Stimulated activated CD8-positive, alpha-beta memory T cell treated with anti-CD3 and anti-CD28 coated beads, Interleukin-2, amount 100 ng/mL, for 1 hour (primary cell): ENCODE data around the gene PCDHGA3.
"Not testable (repeated sequence)": the region's sequence is repeated elsewhere in the genome, so short reads cannot be mapped to it uniquely, and the experiment has no call there.

Experiments used
- DNase-seq, 2 donors: peaks; one replicate each; pipeline ENCODE4 v3.0.0-alpha.2; 2020; ENCODE audit warnings: low read depth in 2 of 2

Gene PCDHGA3

DNA sequence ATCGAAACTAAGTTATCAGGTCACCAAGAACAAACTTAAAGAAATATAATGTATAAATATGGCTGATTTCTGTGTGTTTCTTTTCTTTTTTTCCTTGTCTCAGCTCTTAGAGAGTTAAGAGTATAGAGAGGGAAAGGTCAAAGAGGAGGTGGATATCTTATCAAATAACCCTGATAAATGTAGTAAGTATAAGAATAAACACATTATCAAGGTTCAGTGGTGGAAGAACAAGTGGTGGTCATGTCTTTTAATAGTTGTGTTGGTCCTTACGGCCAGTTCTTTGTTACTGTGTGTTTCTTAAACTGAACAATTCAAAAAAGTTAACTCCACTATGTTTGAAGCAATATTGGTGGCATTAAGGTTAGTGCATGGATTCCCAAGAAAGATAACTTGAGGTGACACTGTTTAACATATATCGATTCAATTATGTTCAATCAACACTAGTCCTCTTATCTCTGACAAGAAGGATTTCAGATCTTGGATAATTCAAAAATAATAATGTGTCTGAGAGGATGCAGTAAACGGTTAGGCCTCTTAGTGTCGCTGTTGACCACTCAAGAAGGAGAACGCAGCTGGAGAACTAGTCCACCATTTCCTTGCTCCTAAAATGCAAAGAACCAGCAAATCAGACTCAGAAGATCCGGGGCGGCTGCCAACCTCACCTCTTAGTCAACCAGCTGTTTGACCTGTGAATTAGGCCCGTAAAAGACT, at the start of gene PCDHGA3:
Gene PCDHGA3 (plus strand): TSS at position 588 of the 711 bp plus-strand sequence. CDS start 205 bp downstream, outside the sequence.
- DNase-seq = no peak

DNA sequence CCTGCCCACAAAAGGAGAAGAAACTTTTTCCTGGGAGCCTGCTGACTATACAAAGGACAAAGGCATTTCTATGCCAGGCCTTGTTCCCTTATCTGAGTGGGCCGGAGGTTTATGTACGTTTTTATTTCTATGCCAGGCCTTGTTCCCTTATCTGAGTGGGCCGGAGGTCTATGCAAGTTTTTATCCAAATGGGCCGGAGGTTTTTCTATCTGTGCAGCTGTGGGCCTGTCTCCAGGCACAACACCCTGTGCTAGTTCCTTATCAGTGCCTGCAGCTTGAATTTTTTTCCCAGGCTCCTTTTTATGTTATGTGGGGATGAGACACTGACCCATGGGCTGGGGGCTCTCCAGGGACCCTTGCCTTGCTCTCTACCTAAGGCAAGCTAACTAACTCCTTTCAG, 45.3 kb upstream of the PCDHGA3 start:
- DNase-seq = no peak

DNA sequence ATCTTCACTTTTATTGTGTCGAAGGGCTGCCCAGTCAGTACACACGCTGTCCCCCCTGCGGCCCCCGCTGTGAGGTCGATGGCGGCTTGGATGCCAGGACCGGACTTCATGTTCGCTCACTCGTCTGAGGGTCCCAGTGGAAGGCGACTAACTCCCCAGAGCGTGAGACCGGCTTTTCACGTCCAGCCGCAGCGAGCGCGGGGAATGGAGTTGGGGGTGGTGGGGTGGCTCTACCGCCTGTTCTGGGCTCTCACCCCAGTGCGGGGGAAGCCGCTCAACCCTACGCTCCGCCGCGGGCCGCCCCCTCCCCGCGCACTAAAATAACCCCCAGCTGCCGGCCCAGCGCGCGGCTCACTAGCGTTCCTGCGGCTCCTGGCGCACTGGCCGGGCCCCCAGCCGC, 39.9 kb upstream of the PCDHGA3 start, which contains the start of gene SLC25A2:
Gene SLC25A2 (minus strand): TSS at position 294 of the 400 bp plus-strand sequence. CDS start 184 bp downstream, at position 110.
- DNase-seq = no peak

DNA sequence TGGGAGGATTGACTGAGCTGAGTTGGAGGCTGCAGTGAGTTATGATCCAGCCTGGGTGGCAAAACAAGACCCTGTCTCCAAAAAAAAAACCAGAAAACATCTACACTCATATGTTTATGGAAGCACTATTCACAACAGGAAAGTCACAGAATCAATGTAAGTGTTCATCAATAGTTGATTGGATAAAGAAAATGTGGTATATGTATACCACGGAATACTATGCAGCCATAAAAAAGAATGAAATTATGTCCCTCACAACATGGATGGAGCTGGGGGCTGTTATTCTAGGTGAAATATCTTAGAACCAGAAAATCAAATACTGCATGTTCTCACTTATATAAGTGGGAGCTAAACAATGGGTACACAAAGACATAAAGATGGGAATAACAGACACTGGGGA, 37.0 kb upstream of the PCDHGA3 start:
- no peak for DNase-seq

DNA sequence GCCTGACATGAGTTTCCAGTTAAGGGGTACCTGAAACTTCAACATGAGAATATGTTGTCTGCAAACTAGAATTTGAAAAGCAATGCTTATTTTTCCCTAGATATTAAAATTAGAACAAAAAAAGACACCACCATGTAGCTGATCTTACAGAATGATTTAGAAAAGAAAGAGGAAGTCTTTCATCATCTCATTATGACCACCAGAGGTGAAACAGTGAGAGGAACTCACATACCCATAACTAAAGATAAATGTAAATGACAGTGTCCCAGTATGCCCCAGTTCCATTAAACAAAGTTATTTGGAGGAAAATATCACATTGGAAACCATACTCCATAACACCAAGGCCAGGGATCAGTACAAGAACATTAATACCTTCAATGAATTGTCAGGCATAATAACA, 29.9 kb upstream of the PCDHGA3 start:
- DNase-seq = no peak

DNA sequence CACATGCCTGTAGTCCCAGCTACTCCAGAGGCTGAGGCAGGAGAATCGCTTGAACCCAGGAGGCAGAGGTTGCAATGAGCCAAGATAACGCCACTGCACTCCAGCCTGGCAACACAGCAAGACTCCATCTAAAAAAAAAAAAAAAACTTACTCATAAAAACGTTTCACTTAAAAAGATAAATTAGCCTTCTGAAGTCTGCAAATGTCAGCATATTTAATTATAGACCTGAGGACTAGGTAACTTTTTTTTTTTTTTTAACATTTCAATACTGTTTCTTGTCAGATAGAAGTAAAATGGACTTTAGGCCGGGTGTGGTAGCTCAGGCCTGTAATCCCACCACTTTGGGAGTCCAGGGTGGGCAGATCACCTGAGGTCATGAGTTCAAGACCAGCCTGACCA, 26.7 kb upstream of the PCDHGA3 start:
- DNase-seq = not testable (repeated sequence)

DNA sequence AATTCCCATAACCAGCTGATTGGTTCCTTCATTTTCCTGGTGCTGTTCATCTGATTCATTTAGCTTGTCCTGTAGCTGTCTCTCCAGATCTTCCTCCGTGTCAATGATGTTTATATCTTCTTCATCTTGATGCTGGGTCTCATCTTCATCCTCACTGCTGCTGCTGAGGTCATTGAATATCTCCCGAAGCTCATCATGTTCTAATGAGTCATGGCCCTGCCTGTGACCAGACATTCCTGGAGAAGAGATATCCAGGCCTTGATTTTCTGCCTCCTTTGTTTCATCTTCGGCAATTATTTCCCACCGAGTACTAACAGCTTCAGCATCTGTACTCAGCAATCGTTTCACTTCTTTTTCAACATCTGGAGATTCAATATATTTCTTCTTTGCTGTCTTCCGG, 24.4 kb upstream of the PCDHGA3 start:
- DNase-seq = no peak

DNA sequence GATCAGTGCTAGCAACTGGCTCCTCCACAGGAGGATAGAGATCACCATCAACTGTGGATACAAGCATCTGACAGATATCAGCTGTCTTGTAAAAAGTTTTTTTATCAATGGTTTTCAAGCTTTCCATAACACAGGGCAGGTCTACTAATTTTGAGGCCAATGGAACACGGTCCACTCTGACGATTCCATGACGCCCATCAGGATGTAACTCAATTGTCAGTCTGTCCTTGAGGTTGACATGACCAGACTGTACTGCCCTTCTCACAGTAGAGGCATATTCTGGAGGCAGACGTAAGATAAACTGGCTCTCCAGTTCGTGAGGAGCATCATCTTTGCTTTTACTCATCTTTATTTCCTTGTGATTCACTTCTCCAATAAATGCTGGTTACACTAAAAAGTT, 23.9 kb upstream of the PCDHGA3 start:
- no peak for DNase-seq

DNA sequence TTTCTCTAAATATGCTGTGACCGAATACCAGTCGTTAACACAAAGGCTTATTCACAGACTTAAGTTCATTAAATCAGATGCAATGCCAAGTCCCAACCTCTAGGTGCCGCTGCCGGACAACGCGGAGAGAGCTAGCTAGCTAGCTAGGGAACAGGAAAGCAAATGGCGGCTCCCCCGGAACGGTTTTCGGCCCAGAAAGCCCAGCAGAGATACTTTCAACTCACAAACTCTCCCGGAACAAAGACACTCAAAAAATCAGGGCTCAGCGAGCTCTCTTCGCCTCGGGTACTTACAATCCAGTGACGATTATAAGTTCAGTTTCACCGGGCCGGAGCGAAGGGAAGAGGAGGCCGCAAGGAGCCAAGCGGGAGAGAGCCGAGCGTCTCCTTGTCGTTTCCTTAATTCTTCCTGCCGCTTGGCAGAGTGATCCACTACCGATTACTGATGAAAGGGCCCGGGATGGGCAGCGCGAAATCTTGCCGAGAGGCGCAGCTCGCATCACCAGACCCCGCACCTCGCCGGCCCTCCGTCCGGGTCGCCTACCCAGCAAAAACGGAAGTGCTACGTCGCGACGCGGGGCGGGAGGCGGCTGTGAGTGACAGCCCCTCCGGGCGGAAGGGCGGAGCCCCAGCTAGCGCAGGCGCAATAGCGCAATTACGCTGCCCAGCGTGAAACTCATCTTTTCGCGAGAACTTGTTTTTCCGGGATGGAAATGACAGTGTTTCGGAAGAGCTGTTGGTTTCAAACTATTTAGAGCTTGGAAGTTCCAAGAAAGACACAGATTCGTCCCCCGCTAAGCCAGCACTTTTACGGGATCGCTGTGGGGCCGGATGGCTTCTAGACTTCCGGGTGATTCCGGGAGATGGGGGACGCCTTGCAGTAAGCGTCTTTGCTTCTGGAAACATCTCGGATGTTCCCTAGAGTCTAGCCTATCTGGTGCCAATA, 23.1 kb upstream of the PCDHGA3 start, which contains the start of gene TAF7:
Gene TAF7 (minus strand): TSS at position 560 of the 945 bp plus-strand sequence. CDS start 740 bp downstream, outside the sequence.
- DNase-seq = peak; percentile 85 to 90

DNA sequence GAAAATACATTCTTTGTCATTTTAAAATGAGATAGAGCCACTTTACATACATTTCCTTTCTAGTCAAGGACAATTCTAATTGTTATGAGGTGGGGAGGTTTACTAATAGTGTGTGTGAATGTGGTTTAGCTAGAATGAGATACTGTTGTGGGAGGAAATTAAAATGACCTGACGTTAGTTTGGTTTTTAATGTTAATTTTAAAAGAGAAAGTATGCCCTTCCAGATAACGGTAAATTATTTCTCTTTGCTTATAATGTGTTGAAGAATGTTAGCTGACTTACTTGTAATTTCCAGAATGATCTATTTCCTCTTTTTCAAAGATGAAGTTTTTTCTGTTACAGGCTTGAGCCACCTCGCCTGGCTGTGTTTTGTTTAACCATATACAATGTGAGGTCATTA, 21.4 kb upstream of the PCDHGA3 start:
- DNase-seq = no peak

DNA sequence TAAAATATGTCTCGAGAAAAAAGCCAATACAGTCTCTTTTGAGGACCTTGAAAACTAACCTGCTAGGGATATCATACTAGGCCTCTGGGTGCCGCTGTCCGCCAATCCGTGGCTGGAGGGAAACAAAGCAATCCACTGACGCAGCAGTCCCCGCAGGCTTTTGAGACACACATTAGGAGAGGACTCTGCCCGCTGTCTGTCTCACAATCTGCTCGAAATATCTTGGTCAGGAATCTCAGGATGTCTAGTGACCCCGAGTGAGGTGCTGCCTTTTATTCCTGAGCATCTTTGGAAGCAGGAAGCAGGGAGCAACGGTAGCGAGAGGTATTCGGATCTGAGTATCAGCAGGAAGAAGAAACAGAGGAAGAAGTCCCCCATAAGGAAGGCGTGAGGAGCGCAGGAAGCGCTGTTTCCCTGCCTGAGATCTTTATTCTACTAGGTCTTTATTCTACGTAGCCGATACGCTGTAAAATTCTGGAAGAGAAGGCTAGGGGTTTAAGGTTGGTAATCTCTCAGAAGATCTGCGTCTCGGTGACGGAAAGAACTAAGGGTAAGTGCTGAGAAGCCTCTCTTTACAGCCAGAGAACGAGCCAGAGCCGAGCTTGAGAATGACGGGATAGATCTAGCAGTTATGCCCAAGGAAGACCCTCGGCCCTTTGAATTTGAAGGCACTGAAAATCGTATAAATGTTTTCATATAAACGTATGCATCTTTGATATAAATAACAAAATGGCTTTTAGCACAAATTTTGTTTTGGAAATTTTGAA, 17.4 kb upstream of the PCDHGA3 start:
- peak; percentile 31 to 43 for DNase-seq

DNA sequence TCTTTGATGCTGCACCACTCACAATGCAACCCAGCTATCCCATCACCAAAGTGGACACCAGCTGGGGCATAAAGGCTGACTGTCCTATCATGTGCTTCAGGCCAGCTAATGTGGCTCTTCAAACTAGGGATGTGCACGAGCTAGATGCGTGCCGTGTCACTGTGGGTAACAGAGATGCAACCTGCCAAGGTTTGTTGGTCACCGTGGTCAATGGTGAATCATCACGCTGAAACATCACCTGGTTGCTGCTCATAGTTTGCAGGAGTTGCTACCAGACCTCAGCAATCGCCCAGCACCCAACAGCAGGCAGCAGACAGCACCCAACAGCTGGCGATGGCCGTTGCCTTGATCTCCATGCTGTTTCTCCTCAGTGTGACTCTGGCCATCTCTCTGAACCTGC, 15.4 kb upstream of the PCDHGA3 start:
- DNase-seq = no peak

DNA sequence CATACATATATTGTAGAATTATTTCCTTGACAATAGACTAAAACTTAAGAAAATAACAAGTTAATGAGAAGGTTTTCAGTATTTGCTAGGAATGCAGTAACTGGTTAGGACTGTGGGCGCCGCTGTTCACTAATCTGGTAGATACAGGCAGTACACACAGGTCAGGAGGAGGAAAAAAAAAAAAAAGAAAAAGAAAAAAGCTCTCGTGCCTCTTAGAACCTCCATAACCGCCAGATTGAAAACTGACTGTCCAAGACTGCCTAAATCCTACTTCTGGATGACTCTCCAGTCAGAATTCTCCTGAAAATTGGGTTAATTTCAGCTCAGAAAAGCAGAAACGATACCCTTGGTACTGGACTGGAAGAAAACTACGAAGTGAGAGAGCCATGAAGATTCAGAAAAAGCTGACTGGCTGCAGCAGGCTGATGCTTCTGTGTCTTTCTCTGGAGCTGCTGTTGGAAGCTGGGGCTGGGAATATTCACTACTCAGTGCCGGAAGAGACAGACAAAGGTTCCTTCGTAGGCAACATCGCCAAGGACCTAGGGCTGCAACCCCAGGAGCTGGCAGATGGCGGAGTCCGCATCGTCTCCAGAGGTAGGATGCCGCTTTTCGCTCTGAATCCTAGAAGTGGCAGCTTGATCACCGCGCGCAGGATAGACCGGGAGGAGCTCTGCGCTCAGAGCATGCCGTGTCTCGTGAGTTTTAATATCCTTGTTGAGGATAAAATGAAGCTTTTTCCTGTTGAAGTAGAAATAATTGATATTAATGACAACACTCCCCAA, 13.1 kb upstream of the PCDHGA3 start, which contains the start of gene PCDHGA1:
Gene PCDHGA1 (plus strand): TSS at position 216 of the 782 bp plus-strand sequence.
- no peak for DNase-seq

DNA sequence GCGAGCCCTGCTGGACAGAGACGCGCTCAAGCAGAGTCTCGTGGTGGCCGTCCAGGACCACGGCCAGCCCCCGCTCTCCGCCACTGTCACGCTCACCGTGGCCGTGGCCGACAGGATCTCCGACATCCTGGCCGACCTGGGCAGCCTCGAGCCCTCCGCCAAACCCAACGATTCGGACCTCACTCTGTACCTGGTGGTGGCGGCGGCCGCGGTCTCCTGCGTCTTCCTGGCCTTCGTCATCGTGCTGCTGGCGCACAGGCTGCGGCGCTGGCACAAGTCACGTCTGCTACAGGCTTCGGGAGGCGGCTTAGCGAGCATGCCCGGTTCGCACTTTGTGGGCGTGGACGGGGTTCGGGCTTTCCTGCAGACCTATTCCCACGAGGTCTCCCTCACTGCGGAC, 11.1 kb upstream of the PCDHGA3 start:
- not testable (repeated sequence) for DNase-seq

DNA sequence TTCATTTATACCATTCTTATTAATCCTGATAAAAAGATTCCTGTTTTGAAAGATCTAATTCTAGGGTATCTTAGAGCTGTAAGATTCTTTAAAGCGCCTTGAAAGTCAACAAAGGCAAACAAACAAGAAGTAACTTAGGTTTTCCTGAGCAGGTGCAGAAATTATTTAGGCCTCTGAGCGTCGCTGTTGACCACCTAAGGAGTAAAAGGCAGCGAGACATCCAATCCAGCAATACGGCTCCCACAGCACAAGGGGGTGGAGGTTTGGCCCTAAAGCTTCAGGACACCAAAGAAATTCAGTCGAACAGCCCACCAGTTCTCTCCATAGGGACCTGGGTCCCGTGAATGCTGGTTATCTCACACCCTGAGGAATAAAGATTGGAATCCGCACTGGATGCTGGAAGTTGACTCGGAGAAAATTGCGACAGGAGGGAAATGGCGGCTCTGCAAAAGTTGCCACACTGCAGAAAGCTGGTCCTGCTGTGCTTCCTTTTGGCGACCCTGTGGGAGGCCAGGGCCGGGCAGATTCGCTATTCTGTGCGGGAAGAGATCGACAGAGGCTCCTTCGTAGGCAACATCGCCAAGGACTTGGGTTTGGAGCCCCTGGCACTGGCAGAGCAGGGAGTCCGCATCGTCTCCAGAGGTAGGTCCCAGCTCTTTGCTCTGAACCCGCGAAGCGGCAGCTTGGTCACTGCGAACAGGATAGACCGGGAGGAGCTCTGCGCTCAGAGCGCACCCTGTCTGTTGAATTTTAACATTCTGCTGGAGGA, 4.9 kb upstream of the PCDHGA3 start, which contains the start of gene PCDHGA2:
Gene PCDHGA2 (plus strand): TSS at position 223 of the 769 bp plus-strand sequence.
- no peak for DNase-seq

DNA sequence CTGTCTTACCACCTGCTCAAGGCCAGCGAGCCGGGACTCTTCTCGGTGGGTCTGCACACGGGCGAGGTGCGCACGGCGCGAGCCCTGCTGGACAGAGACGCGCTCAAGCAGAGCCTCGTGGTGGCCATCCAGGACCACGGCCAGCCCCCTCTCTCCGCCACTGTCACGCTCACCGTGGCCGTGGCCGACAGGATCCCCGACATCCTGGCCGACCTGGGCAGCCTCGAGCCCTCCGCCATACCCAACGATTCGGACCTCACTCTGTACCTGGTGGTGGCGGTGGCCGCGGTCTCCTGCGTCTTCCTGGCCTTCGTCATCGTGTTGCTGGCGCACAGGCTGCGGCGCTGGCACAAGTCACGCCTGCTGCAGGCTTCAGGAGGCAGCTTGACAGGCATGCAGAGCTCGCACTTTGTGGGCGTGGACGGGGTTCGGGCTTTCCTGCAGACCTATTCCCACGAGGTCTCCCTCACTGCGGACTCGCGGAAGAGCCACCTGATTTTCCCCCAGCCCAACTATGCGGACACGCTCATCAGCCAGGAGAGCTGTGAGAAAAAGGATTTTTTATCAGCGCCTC, 2.8 kb upstream of the PCDHGA3 start:
- DNase-seq = not testable (repeated sequence)

DNA sequence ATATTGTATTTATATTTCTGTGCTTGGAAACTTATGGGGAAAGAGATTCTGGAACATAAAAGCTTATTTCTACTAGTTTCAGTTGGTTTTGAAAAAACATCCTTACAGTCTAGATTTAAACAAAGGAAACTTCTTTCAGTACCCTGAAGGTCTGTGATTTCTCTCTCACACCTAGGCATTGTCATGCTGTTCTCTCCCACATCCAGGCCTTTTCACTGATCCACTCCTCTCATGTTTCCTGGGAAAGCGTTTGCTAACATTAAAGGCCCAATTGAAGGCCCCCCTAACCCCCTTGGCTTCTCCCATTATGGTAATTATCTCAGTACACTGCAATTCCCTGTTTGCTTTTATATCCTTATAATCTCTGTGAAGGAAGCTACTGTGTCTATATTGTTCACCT, 856 bp upstream of the PCDHGA3 start:
- DNase-seq = no peak

DNA sequence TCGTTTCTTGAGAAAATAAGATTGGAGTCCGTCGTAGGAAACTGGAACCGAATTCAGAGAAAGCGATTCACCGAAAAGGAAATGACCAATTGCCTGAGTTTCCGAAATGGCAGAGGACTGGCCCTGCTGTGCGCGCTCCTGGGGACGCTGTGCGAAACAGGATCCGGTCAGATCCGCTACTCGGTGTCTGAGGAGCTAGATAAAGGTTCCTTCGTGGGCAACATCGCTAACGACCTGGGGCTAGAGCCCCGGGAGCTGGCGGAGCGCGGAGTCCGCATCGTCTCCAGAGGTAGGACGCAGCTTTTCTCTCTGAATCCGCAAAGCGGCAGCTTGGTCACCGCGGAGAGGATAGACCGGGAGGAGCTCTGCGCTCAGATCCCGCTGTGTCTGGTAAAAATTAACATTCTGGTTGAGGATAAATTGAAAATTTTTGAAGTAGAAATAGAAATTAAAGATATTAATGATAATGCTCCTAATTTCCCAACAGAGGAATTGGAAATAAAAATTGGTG, 379 bp downstream of the PCDHGA3 start:
- DNase-seq = no peak

DNA sequence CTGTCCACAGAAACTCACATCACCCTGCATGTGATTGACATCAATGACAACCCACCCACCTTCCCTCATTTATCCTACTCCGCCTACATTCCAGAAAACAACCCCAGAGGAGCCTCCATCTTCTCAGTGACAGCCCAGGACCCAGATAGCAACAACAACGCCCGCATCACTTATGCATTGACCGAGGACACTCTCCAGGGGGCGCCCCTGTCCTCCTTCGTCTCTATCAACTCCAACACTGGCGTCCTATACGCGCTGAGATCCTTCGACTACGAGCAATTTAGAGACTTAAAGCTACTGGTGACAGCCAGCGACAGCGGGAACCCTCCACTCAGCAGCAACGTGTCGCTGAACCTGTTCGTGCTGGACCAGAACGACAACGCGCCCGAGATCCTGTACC, 1.7 kb downstream of the PCDHGA3 start:
- DNase-seq = no peak
